ENCODE results near the gene EEF1AKMT2. TPM values are rescaled to one million over a fixed set of nuclear protein-coding genes. Genes with fewer than 3 reads are reported as not detected.

EEF1AKMT2 gene
- total RNA-seq, 3 donors from 2014 or later (not counting 1 experiment from before 2014, with no cell fraction given) = 12.5 to 20.6 (median 20.1) TPM

DNA sequence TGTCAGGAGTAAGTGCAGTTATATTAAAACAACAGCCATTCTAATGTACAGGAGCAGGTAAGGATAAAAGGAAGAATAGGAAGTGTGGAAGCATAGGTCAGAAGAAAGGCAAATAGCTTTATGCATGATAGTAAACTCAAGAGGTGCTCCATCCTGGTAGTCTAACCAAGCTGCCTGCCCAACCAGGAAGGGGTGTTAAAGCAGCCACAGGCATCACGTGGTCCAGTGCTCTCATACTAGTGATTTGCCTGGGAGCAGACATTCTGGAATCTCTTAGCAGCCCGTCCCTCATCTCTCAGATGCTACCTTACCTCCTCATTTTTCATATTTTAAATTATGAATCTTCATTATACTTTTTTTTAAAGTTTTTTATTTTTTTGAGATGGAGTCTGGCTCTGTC, 28.4 kb upstream of the EEF1AKMT2 start:
- H3K27ac Mint-ChIP-seq = no peak overlapping the region
- Histone ChIP-seq H3K4me3 (ENCODE audit: low read length) (no peak overlapping the region), H3K36me3 (ENCODE audit: control insufficient read depth, insufficient read depth, low read length) (peaks cover 9% of the 10 kb centered on the region), H3K27me3 (ENCODE audit: control insufficient read depth, insufficient read depth, low read length) (no peaks in the 10 kb centered on the region), H3K4me1 (ENCODE audit: control insufficient read depth, insufficient read depth, low read length) (no peaks in the 10 kb centered on the region), H3K27ac (ENCODE audit: low read length) (no peak overlapping the region), H3K9me3 (ENCODE audit: control insufficient read depth, insufficient read depth, low read length) (no peaks in the 10 kb centered on the region)
- ATAC-seq = no peak
- no peaks in the 10 kb centered on the region for H3K4me1 Mint-ChIP-seq
- H3K4me3 Mint-ChIP-seq = no peak overlapping the region
- TF ChIP-seq, protein P1, sequence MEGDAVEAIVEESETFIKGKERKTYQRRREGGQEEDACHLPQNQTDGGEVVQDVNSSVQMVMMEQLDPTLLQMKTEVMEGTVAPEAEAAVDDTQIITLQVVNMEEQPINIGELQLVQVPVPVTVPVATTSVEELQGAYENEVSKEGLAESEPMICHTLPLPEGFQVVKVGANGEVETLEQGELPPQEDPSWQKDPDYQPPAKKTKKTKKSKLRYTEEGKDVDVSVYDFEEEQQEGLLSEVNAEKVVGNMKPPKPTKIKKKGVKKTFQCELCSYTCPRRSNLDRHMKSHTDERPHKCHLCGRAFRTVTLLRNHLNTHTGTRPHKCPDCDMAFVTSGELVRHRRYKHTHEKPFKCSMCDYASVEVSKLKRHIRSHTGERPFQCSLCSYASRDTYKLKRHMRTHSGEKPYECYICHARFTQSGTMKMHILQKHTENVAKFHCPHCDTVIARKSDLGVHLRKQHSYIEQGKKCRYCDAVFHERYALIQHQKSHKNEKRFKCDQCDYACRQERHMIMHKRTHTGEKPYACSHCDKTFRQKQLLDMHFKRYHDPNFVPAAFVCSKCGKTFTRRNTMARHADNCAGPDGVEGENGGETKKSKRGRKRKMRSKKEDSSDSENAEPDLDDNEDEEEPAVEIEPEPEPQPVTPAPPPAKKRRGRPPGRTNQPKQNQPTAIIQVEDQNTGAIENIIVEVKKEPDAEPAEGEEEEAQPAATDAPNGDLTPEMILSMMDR (IDR thresholded peaks at IDR 0.05) = no peak
- H3K9me3 Mint-ChIP-seq = no peaks in the 10 kb centered on the region
- WGBS (ENCODE audit: insufficient coverage) = 95% methylated on average over 2 of the region's 2 CpGs
- no peaks in the 10 kb centered on the region for H3K27me3 Mint-ChIP-seq (ENCODE audit: low read depth in 2 of 2)
- H3K36me3 Mint-ChIP-seq = no peaks in the 10 kb centered on the region
- intact Hi-C loops (cut with micrococcal nuclease) = no loop called here
- no peak for DNase-seq

DNA sequence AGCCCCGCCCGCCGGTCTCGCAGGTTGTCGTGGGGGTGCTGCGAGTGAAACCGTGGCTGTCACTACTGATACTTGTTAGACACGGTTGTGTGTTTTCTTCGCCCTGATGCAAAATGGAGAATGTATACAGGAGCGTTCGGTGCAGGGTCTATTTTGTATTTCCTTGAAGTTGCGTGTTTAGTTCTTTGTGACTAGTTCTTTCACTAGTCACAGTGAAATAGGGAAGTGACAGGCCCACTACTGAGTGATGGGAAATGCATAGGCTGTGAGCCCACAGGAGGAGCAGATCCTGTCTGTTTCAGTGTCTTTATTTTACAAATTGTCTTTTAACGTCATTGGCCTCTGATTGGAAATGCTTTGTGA, 10.6 kb upstream of the EEF1AKMT2 start:
- peak overlapping the region; percentile 76 to 86 for H3K27ac Mint-ChIP-seq
- intact Hi-C loops (cut with micrococcal nuclease) = no loop called here
- Histone ChIP-seq H3K27me3 (ENCODE audit: control insufficient read depth, insufficient read depth, low read length) (no peaks in the 10 kb centered on the region), H3K4me1 (ENCODE audit: control insufficient read depth, insufficient read depth, low read length) (peaks cover 11% of the 10 kb centered on the region), H3K9me3 (ENCODE audit: control insufficient read depth, insufficient read depth, low read length) (no peaks in the 10 kb centered on the region), H3K27ac (ENCODE audit: low read length) (peak overlapping the region; percentile 62), H3K36me3 (ENCODE audit: control insufficient read depth, insufficient read depth, low read length) (no peaks in the 10 kb centered on the region), H3K4me3 (ENCODE audit: low read length) (peak overlapping the region; percentile 70)
- H3K9me3 Mint-ChIP-seq = no peaks in the 10 kb centered on the region
- TF ChIP-seq, protein P1 (IDR thresholded peaks at IDR 0.05) = no peak
- DNase-seq = peak in 1 of 2 donors; percentile 25
- no peaks in the 10 kb centered on the region for H3K36me3 Mint-ChIP-seq
- WGBS (ENCODE audit: insufficient coverage) = under 1% methylated on average over 13 of the region's 13 CpGs
- peaks cover 7 to 9% of the 10 kb centered on the region in 2 donors for H3K4me1 Mint-ChIP-seq
- H3K4me3 Mint-ChIP-seq = peak overlapping the region; percentile 86
- ATAC-seq = peak in 1 of 3 donors; percentile 38
- peaks cover 7 to 8% of the 10 kb centered on the region in 2 donors for H3K27me3 Mint-ChIP-seq (ENCODE audit: low read depth in 2 of 2)

DNA sequence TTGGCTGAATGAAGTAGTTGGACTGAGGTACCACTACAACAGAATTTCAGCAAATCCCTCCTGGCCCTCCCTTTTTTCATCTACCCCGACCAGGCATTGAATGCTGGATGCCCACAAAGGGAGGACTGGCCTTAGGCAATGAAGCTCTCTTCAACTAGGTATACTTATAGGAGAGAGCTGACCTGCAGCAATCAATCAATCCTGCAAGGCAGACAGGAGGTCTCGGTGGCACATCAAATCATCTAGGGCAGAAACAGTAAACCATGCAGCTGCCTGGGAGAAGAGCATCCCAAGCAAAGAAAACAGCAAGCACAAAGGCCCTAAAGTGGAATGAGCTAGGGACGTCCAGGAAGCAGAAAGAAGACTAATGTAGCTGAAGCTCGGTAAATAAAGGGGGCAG, 7.5 kb upstream of the EEF1AKMT2 start:
- Histone ChIP-seq H3K27ac (ENCODE audit: low read length) (no peak overlapping the region), H3K36me3 (ENCODE audit: control insufficient read depth, insufficient read depth, low read length) (no peaks in the 10 kb centered on the region), H3K4me1 (ENCODE audit: control insufficient read depth, insufficient read depth, low read length) (peaks cover 11% of the 10 kb centered on the region), H3K27me3 (ENCODE audit: control insufficient read depth, insufficient read depth, low read length) (no peaks in the 10 kb centered on the region), H3K9me3 (ENCODE audit: control insufficient read depth, insufficient read depth, low read length) (no peaks in the 10 kb centered on the region), H3K4me3 (ENCODE audit: low read length) (no peak overlapping the region)
- 87% methylated on average over 4 of the region's 4 CpGs for WGBS (ENCODE audit: insufficient coverage)
- no peaks in the 10 kb centered on the region for H3K9me3 Mint-ChIP-seq
- H3K27ac Mint-ChIP-seq = no peak overlapping the region
- intact Hi-C loops (cut with micrococcal nuclease) = no loop called here
- H3K36me3 Mint-ChIP-seq = no peaks in the 10 kb centered on the region
- ATAC-seq = no peak
- DNase-seq = no peak
- TF ChIP-seq, protein P1 (IDR thresholded peaks at IDR 0.05) = no peak
- H3K4me3 Mint-ChIP-seq = no peak overlapping the region
- peaks cover 7 to 8% of the 10 kb centered on the region in 2 donors for H3K27me3 Mint-ChIP-seq (ENCODE audit: low read depth in 2 of 2)
- H3K4me1 Mint-ChIP-seq = peaks cover 7 to 9% of the 10 kb centered on the region in 2 donors

DNA sequence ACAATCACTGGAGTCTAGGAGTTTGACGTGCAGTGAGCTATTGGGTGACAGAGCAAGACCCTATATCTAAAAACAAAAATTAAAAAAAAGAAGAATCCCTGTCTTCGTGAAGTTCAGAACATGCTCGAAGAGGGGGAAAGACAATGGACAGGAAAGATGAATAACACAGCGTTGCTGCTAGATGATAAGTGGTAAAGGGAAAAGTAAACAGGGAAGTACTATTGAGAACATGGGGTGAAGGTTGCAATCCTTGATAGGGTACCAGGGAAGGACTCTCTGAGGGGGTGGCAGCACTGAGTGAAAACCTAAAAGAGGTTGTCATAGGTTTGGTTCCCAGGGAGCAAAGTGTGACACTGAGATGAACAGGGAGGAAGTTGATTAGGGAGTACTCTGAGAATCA, 7.1 kb upstream of the EEF1AKMT2 start:
- Histone ChIP-seq H3K9me3 (ENCODE audit: control insufficient read depth, insufficient read depth, low read length) (no peaks in the 10 kb centered on the region), H3K27ac (ENCODE audit: low read length) (no peak overlapping the region), H3K4me3 (ENCODE audit: low read length) (no peak overlapping the region), H3K4me1 (ENCODE audit: control insufficient read depth, insufficient read depth, low read length) (peaks cover 11% of the 10 kb centered on the region), H3K36me3 (ENCODE audit: control insufficient read depth, insufficient read depth, low read length) (no peaks in the 10 kb centered on the region), H3K27me3 (ENCODE audit: control insufficient read depth, insufficient read depth, low read length) (no peaks in the 10 kb centered on the region)
- 81% methylated on average over 4 of the region's 4 CpGs for WGBS (ENCODE audit: insufficient coverage)
- DNase-seq (no peak), ATAC-seq (no peak)
- intact Hi-C loops (cut with micrococcal nuclease) = no loop called here
- Mint-ChIP-seq H3K27ac (no peak overlapping the region), H3K4me1 (peaks cover 7 to 9% of the 10 kb centered on the region in 2 donors), H3K9me3 (no peaks in the 10 kb centered on the region), H3K4me3 (no peak overlapping the region), H3K36me3 (no peaks in the 10 kb centered on the region), H3K27me3 (ENCODE audit: low read depth in 2 of 2) (peaks cover 7 to 8% of the 10 kb centered on the region in 2 donors)
- TF ChIP-seq, protein P1 (IDR thresholded peaks at IDR 0.05) = no peak
